Uterus (tissue), 4 donors: ENCODE data around the gene TRIM52. TPM values are rescaled to one million over a fixed set of nuclear protein-coding genes. Genes with fewer than 3 reads are reported as not detected.
"Not testable (repeated sequence)": the region's sequence is repeated elsewhere in the genome, so short reads cannot be mapped to it uniquely, and the experiment has no call there.

Experiments used
- DNase-seq, 2 donors: peaks; one replicate each; pipeline ENCODE4 v3.0.0-alpha.2; 2019 to 2020
- H3K27ac ChIP-seq, 2 donors: fragments of 200-600 bp; sonication (generic); 1 replicate in 1 of 2; 2 replicates in 1 of 2; pipeline ENCODE4 v1.5.1; 2016 to 2018
- H3K27me3 ChIP-seq, 2 donors: fragments of 200-600 bp; sonication (generic); one replicate each; pipeline ENCODE4 v1.5.1; 2018 to 2019; ENCODE audit warnings: control low read depth in 1 of 2
- H3K36me3 ChIP-seq, 2 donors: fragments of 200-600 bp; sonication (generic); one replicate each; pipeline ENCODE4 v1.5.1; 2019; ENCODE audit warnings: control low read depth in 1 of 2
- H3K4me1 ChIP-seq, 2 donors: fragments of 200-600 bp; sonication (generic); one replicate each; pipeline ENCODE4 v1.5.1; 2018 to 2019; ENCODE audit warnings: control low read depth in 1 of 2
- H3K4me3 ChIP-seq, 2 donors: fragments of 200-600 bp; sonication (generic); 1 replicate in 1 of 2; 2 replicates in 1 of 2; pipeline ENCODE4 v1.5.1; 2018 to 2019; ENCODE audit warnings: mild to moderate bottlenecking in 1 of 2
- H3K9me3 ChIP-seq, 2 donors: fragments of 200-600 bp; sonication (generic); one replicate each; pipeline ENCODE4 v1.5.1; 2019; ENCODE audit warnings: control low read depth in 1 of 2
- CTCF ChIP-seq, 4 experiments: fragments of 200-600 bp in 2 of 4; fragments of 450-650 bp in 2 of 4; sonication (generic) in 2 of 4; IDR thresholded peaks; one replicate each; pipeline ENCODE4 v1.5.1; 2016 to 2019; ENCODE audit warnings: antibody characterized with exemption in 4 of 4, mild to moderate bottlenecking in 2 of 4, moderate library complexity in 1 of 4
- POLR2A ChIP-seq, 2 donors: fragments of 450-650 bp; IDR thresholded peaks; one replicate each; pipeline ENCODE4 v1.6.1; 2016; ENCODE audit warnings: antibody characterized with exemption in 2 of 2, mild to moderate bottlenecking in 1 of 2, moderate library complexity in 1 of 2
- intact Hi-C: fragments of 100-400 bp; cut with DNase I; formaldehyde crosslinking; loops from one replicate; pipeline ENCODE4 v1.15.1; 2023; ENCODE audit warnings: low total_unique reads
- total RNA-seq, 4 donors: library from RNA; depleted of rRNA in 3 of 4; stranded (reverse); fragments of >200 nt in 3 of 4; gene quantifications; one replicate each; pipeline versions ENCODE4 v1.1.0 to v1.2.4, GENCODE V29; 2014 to 2023
- donor health status: DM: yes; HTN: yes; CAD: no.

TRIM52 gene
- total RNA-seq, 4 donors from 2014 or later = 1.2 to 22.1 (median 13.9) TPM

DNA sequence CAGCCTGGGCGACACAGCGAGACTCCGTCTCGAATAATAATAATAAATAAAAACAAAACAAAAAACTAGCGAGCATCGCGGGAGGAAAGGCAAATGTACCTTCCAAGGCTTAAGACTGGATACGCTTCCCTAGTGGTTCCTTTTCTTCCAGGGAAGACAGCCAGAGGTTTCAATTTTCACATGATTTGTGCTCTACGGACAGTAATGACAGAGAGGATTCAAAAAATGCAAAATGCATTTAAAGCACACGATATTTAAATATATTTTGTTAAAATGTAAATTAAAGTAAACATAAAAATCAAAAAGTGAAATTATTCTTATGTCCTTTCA, 42.2 kb downstream of the TRIM52 start:
- H3K36me3 ChIP-seq = no peaks in the 10 kb centered on the region
- H3K4me1 ChIP-seq = no peaks in the 10 kb centered on the region
- DNase-seq = no peak
- no peaks in the 10 kb centered on the region for H3K9me3 ChIP-seq
- intact Hi-C loops = no loop called here
- no peaks in the 10 kb centered on the region for H3K27me3 ChIP-seq
- TF ChIP-seq CTCF (IDR thresholded peaks at IDR 0.05) = no peak
- TF ChIP-seq POLR2A (IDR thresholded peaks at IDR 0.05) = no peak
- H3K27ac ChIP-seq = peak overlapping the region; percentile 72 to 80
- peak overlapping the region; percentile 43 to 47 for H3K4me3 ChIP-seq

- Histone ChIP-seq H3K4me1 (no peaks in the 10 kb centered on the region), H3K27ac (peak overlapping the region; percentile 72 to 80), H3K27me3 (no peaks in the 10 kb centered on the region), H3K9me3 (no peaks in the 10 kb centered on the region), H3K4me3 (peak overlapping the region; percentile 43 to 47), H3K36me3 (no peaks in the 10 kb centered on the region)
- no peak for TF ChIP-seq POLR2A (IDR thresholded peaks at IDR 0.05)
- no peak for TF ChIP-seq CTCF (IDR thresholded peaks at IDR 0.05)
- DNase-seq = no peak
- intact Hi-C loops = no loop called here
Measured at GRCh38 chr5:181217803-181218062, 43.2 kb downstream of the TRIM52 start.

DNA sequence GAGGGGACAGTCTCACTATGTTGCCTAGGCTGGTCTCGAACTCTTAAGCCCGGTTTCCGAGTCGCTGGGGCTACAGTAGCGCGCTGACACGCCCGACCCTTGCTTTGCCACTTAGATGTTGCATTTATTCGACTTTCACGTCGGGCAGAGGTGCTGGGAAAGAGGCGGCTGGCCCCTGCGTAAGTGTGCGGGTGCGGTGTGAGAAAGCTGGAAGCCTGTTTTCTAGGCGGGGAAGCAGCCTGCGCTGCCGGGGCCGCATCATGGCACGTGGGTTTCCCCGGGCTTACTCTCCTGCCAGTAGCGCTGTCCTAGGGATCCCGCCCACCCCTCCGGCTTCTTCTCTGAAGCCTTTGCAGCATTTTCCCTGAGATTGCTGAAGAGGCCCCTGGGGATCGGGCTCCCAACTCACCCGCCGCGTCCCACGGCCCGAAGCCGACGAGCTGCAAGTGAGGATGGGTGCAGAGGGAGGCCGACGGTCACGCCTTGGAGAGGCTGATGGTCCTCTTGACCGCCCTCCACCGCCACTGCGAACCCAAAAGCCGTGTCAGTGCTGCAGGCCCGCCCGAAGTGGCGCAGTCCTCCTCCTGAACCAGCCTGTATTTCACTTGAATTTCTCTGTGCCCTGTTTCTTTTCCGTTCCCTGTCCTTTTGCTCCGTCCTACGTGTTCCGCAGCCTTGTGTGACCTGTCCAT, 43.7 kb downstream of the TRIM52 start:
- no peaks in the 10 kb centered on the region for H3K36me3 ChIP-seq
- TF ChIP-seq CTCF (IDR thresholded peaks at IDR 0.05) = peak in 1 of 4 experiments; percentile 28
- no peak for TF ChIP-seq POLR2A (IDR thresholded peaks at IDR 0.05)
- H3K4me1 ChIP-seq = no peaks in the 10 kb centered on the region
- peak overlapping the region; percentile 43 to 47 for H3K4me3 ChIP-seq
- intact Hi-C loops = no loop called here
- H3K27me3 ChIP-seq = no peaks in the 10 kb centered on the region
- H3K9me3 ChIP-seq = no peaks in the 10 kb centered on the region
- DNase-seq = peak; percentile 50 to 52
- H3K27ac ChIP-seq = peak overlapping the region; percentile 72 to 80

- no peaks in the 10 kb centered on the region for H3K9me3 ChIP-seq
- H3K27me3 ChIP-seq = no peaks in the 10 kb centered on the region
- H3K4me3 ChIP-seq = peak overlapping the region; percentile 43 to 47
- no peaks in the 10 kb centered on the region for H3K4me1 ChIP-seq
- intact Hi-C loops = no loop called here
- no peak for DNase-seq
- H3K36me3 ChIP-seq = no peaks in the 10 kb centered on the region
- TF ChIP-seq CTCF (IDR thresholded peaks at IDR 0.05) (no peak), POLR2A (IDR thresholded peaks at IDR 0.05) (no peak)
- peak overlapping the region; percentile 72 to 80 for H3K27ac ChIP-seq
Measured at GRCh38 chr5:181215997-181216989, 44.6 kb downstream of the TRIM52 start.

DNA sequence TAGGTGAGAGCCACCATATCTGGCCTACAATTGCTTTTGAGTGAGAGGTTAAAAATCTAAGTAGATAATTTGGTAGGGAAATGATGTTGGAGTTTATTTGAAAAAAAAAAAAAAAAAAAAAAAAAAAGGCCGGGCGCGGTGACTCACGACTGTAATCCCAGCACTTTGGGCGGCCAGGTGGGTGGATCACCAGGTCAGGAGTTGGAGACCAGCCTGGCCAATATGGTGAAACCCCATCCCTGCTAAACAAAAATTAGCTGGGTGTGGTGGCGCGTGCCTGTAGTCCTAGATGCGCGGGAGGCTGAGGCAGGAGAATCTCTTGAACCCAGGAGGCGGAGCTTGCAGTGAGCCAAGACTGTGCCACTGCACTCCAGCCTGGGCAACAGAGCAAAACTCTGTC, 46.7 kb downstream of the TRIM52 start:
- H3K4me1 ChIP-seq, H3K27ac ChIP-seq, intact Hi-C loops, H3K9me3 ChIP-seq, DNase-seq, H3K27me3 ChIP-seq, H3K4me3 ChIP-seq, H3K36me3 ChIP-seq: not testable (repeated sequence)
